Esophagus squamous epithelium (tissue), 4 donors: ENCODE results near the gene TMEM38B.

Experiments used
- CTCF ChIP-seq, 6 experiments: fragments of 450-650 bp in 4 of 6; fragments of 200-600 bp in 2 of 6; sonication (generic) in 2 of 6; IDR thresholded peaks; one replicate each; pipeline ENCODE4 v1.5.1; 2016 to 2019; ENCODE audit warnings: antibody characterized with exemption in 6 of 6, mild to moderate bottlenecking in 4 of 6, moderate library complexity in 4 of 6
- POLR2A ChIP-seq, 4 donors: fragments of 450-650 bp; IDR thresholded peaks; one replicate each; pipeline ENCODE4 v1.6.1; 2017; ENCODE audit warnings: antibody characterized with exemption in 4 of 4, mild to moderate bottlenecking in 4 of 4, moderate library complexity in 3 of 4

GRCh38 chr9:105663914-105664313 lies 30.4 kb upstream of the TMEM38B start:
- TF ChIP-seq CTCF (IDR thresholded peaks at IDR 0.05) (no peak), POLR2A (IDR thresholded peaks at IDR 0.05) (no peak)
